IMR-90 (cell line): ENCODE data around the gene FOXK1. TPM values are rescaled to one million over a fixed set of nuclear protein-coding genes. Genes with fewer than 3 reads are reported as not detected.

Experiments used
- ATAC-seq: fragments of 200-7000 bp; cut with Tn5 transposase; 2 replicates; pipeline ENCODE4 v1.9.1; 2020; ENCODE audit warnings: low read depth, mild to moderate bottlenecking, moderate library complexity
- BruUV-seq: library from RNA; stranded (reverse); fragments of 400-500 nt; replicated peaks from 2 replicates; lab custom pipeline; 2021; lab: Mats Ljungman, UMichigan
- CTCF ChIA-PET: fragments of 300-600 bp; formaldehyde crosslinking; extraction: SDS; loops from one replicate; lab custom pipeline; 2021; ENCODE audit warnings: antibody characterized with exemption; lab: Yijun Ruan, JAX
- POLR2A ChIA-PET: fragments of 300-600 bp; sonication (Branson Sonifier 250); formaldehyde crosslinking; loops from one replicate; lab custom pipeline; 2022; ENCODE audit warnings: antibody characterized with exemption; ENCODE audit not compliant: unreplicated experiment; lab: Charles Lee
- DNase-seq: peaks from one replicate; pipeline ENCODE4 v3.0.0; 2013
- H2AFZ ChIP-seq: replicated peaks from 2 replicates; pipeline ENCODE3; 2013; ENCODE audit warnings: low read length, mild to moderate bottlenecking; ENCODE audit not compliant: poor library complexity
- H2AK5ac ChIP-seq: 2 replicates; pipeline ENCODE4 v1.6.1; 2013; ENCODE audit warnings: low read depth, low read length, inconsistent platforms
- H2AK9ac ChIP-seq: replicated peaks from 2 replicates; pipeline ENCODE3; 2013; ENCODE audit warnings: mild to moderate bottlenecking, low read depth, low read length, moderate library complexity; ENCODE audit not compliant: poor library complexity
- H2BK120ac ChIP-seq: 2 replicates; pipeline ENCODE4 v1.6.1; 2013; ENCODE audit warnings: low read depth, low read length, inconsistent platforms
- H2BK15ac ChIP-seq: 3 replicates; pipeline ENCODE4 v1.6.1; 2013; ENCODE audit warnings: low read depth, low read length, inconsistent platforms
- H2BK20ac ChIP-seq: 2 replicates; pipeline ENCODE4 v1.6.1; 2013; ENCODE audit warnings: low read depth, mild to moderate bottlenecking, inconsistent platforms, low read length, moderate library complexity
- H2BK5ac ChIP-seq: 2 replicates; pipeline ENCODE4 v1.6.1; 2013; ENCODE audit warnings: mild to moderate bottlenecking, low read depth, low read length, inconsistent platforms; ENCODE audit not compliant: poor library complexity, severe bottlenecking
- H3K14ac ChIP-seq: replicated peaks from 2 replicates; pipeline ENCODE4 v1.6.1; 2013; ENCODE audit warnings: low read depth, low read length, inconsistent platforms
- H3K18ac ChIP-seq: 2 replicates; pipeline ENCODE4 v1.6.1; 2013; ENCODE audit warnings: low read depth, low read length, control low read depth
- H3K23ac ChIP-seq: 2 replicates; pipeline ENCODE4 v1.6.1; 2013; ENCODE audit warnings: low read depth, low read length, inconsistent platforms
- H3K27ac ChIP-seq: 2 replicates; pipeline ENCODE4 v1.5.1; 2013; ENCODE audit warnings: mild to moderate bottlenecking, control low read depth, low read length; ENCODE audit not compliant: insufficient read depth
- H3K27me3 ChIP-seq: 2 replicates; pipeline ENCODE4 v1.6.1; 2013; ENCODE audit warnings: low read length; ENCODE audit not compliant: control insufficient read depth, insufficient read depth
- H3K36me3 ChIP-seq: 2 replicates; pipeline ENCODE4 v1.6.1; 2013; ENCODE audit warnings: low read length, mixed read lengths; ENCODE audit not compliant: control insufficient read depth, insufficient read depth
- H3K4ac ChIP-seq: 2 replicates; pipeline ENCODE4 v1.6.1; 2013; ENCODE audit warnings: low read depth, low read length, inconsistent platforms
- H3K4me1 ChIP-seq: 2 replicates; pipeline ENCODE4 v1.6.1; 2013; ENCODE audit warnings: low read length, mixed read lengths; ENCODE audit not compliant: control insufficient read depth, insufficient read depth
- H3K4me2 ChIP-seq: 2 replicates; pipeline ENCODE4 v1.6.1; 2013; ENCODE audit warnings: low read depth, mild to moderate bottlenecking, control low read depth, low read length, moderate library complexity
- H3K4me3 ChIP-seq: 2 replicates; pipeline ENCODE4 v1.5.1; 2013; ENCODE audit warnings: low read depth, mild to moderate bottlenecking, control low read depth, low read length, moderate library complexity; ENCODE audit not compliant: insufficient read depth
- H3K56ac ChIP-seq: 2 replicates; pipeline ENCODE4 v1.6.1; 2013; ENCODE audit warnings: low read length, inconsistent platforms; ENCODE audit not compliant: insufficient read depth; ENCODE audit errors: extremely low read depth
- H3K79me1 ChIP-seq, 2 experiments: 2 replicates each; pipeline ENCODE4 v1.6.1; 2013; ENCODE audit warnings: low read length in 2 of 2, inconsistent platforms in 1 of 2, low read depth in 1 of 2
- H3K9ac ChIP-seq: 2 replicates; pipeline ENCODE4 v1.6.1; 2013; ENCODE audit warnings: low read depth, low read length, control low read depth
- H3K9me1 ChIP-seq: 2 replicates; pipeline ENCODE4 v1.6.1; 2013; ENCODE audit warnings: low read length, inconsistent platforms; ENCODE audit not compliant: insufficient read depth
- H3K9me3 ChIP-seq: 2 replicates; pipeline ENCODE4 v1.6.1; 2013; ENCODE audit warnings: low read length; ENCODE audit not compliant: control insufficient read depth, insufficient read depth
- H4K20me1 ChIP-seq: 2 replicates; pipeline ENCODE4 v1.6.1; 2013; ENCODE audit warnings: low read length, inconsistent platforms; ENCODE audit not compliant: insufficient read depth
- H4K5ac ChIP-seq: 2 replicates; pipeline ENCODE4 v1.6.1; 2013; ENCODE audit warnings: mild to moderate bottlenecking, low read depth, low read length, control low read depth
- H4K8ac ChIP-seq, 2 experiments: 2 replicates each; pipeline ENCODE4 v1.6.1; 2013; ENCODE audit warnings: low read depth in 2 of 2, low read length in 2 of 2, control low read depth in 1 of 2, inconsistent platforms in 1 of 2
- H4K91ac ChIP-seq: 2 replicates; pipeline ENCODE4 v1.6.1; 2013; ENCODE audit warnings: low read depth, low read length, inconsistent platforms; ENCODE audit not compliant: insufficient read depth
- CEBPB ChIP-seq: IDR thresholded peaks from 2 replicates; pipeline ENCODE4 v1.6.1; 2012; ENCODE audit warnings: low read depth, low read length, improper control_type of control experiment
- CHD1 ChIP-seq: IDR thresholded peaks from 2 replicates; pipeline ENCODE4 v1.6.1; 2012; ENCODE audit warnings: low read depth, low read length, improper control_type of control experiment
- CTCF ChIP-seq: conservative IDR thresholded peaks from 2 replicates; pipeline ENCODE4 v1.5.1; 2012; ENCODE audit warnings: mild to moderate bottlenecking, low read depth, low read length, improper control_type of control experiment
- ELK1 ChIP-seq: fragments of 150-350 bp; IDR thresholded peaks from 2 replicates; pipeline ENCODE4 v1.6.1; 2016; ENCODE audit warnings: low read depth, mild to moderate bottlenecking, low read length, moderate library complexity, borderline replicate concordance
- FOS ChIP-seq: fragments of 150-350 bp; IDR thresholded peaks from 2 replicates; pipeline ENCODE4 v1.6.1; 2016; ENCODE audit warnings: low read depth, low read length
- MAFK ChIP-seq: IDR thresholded peaks from 2 replicates; pipeline ENCODE4 v1.6.1; 2012; ENCODE audit warnings: low read depth, low read length, improper control_type of control experiment
- MAZ ChIP-seq: IDR thresholded peaks from 2 replicates; pipeline ENCODE4 v1.6.1; 2012; ENCODE audit warnings: low read depth, mild to moderate bottlenecking, low read length, improper control_type of control experiment, moderate library complexity, borderline replicate concordance
- MXI1 ChIP-seq: IDR thresholded peaks from 2 replicates; pipeline ENCODE4 v1.6.1; 2012; ENCODE audit warnings: low read depth, mild to moderate bottlenecking, low read length, moderate library complexity, borderline replicate concordance
- NFE2L2 ChIP-seq: fragments of 150-350 bp; IDR thresholded peaks from 2 replicates; pipeline ENCODE4 v1.6.1; 2016; ENCODE audit warnings: low read depth, mild to moderate bottlenecking, low read length
- POLR2A ChIP-seq: IDR thresholded peaks from 2 replicates; pipeline ENCODE4 v1.6.1; 2012; ENCODE audit warnings: mild to moderate bottlenecking, low read depth, low read length
- RAD21 ChIP-seq: IDR thresholded peaks from 2 replicates; pipeline ENCODE4 v1.6.1; 2012; ENCODE audit warnings: low read length, improper control_type of control experiment
- RCOR1 ChIP-seq: IDR thresholded peaks from 2 replicates; pipeline ENCODE4 v1.6.1; 2012; ENCODE audit warnings: mild to moderate bottlenecking, low read length, improper control_type of control experiment; ENCODE audit not compliant: insufficient replicate concordance
- RFX5 ChIP-seq: IDR thresholded peaks from 2 replicates; pipeline ENCODE4 v1.8.0; 2012; ENCODE audit warnings: low read depth, mild to moderate bottlenecking, low read length, moderate library complexity
- SMC3 ChIP-seq: fragments of 150-350 bp; IDR thresholded peaks from 2 replicates; pipeline ENCODE4 v1.6.1; 2016; ENCODE audit warnings: low read depth, mild to moderate bottlenecking, antibody characterized with exemption, low read length, moderate library complexity
- USF2 ChIP-seq: fragments of 150-350 bp; IDR thresholded peaks from 2 replicates; pipeline ENCODE4 v1.6.1; 2017; ENCODE audit warnings: mild to moderate bottlenecking, antibody characterized with exemption, low read length, low read depth
- WGBS, 2 experiments: methylation state at CpG; one replicate each; pipeline versions ENCODE4 v1.1.5 to v1.1.7; 2013; ENCODE audit warnings: missing lambda C conversion rate in 2 of 2; ENCODE audit not compliant: insufficient read length in 1 of 2; ENCODE audit errors: extremely low coverage in 2 of 2; 5-methylcytosine and 5-hydroxymethylcytosine counted together
- dilution Hi-C: fragments of 300-500 bp; cut with HindIII; formaldehyde crosslinking; loops from one replicate; pipeline ENCODE4 v1.14.3; 2018; ENCODE audit warnings: low sequenced_read_pairs; ENCODE audit not compliant: unreplicated experiment
- in situ Hi-C: fragments of 300-500 bp; cut with MboI; formaldehyde crosslinking; loops from 3 replicates; pipeline ENCODE4 v1.14.3; 2019; ENCODE audit warnings: low sequenced_read_pairs, inconsistent platforms, mixed read lengths
- intact Hi-C: fragments of 100-400 bp; cut with micrococcal nuclease; formaldehyde crosslinking; loops from 2 replicates; pipeline ENCODE4 v1.10.0; 2022
- polyA plus RNA-seq, 3 experiments: library from polyadenylated mRNA; depleted of rRNA; stranded (reverse); fragments of >200 nt; gene quantifications; 2 replicates each; pipeline ENCODE4 v1.2.3, GENCODE V29; 2012; ENCODE audit warnings: low replicate concordance in 1 of 3
- total RNA-seq: library from RNA; depleted of rRNA; stranded (reverse); fragments of >200 nt; gene quantifications from 2 replicates; pipeline ENCODE4 v1.2.3, GENCODE V29; 2012

Gene FOXK1
- total and polyA plus RNA-seq, 2 of the 4 experiments (the other 2 are of a cell fraction), result 4.3 to 8.8 TPM

GRCh38 chr7:4766666-4767519 lies 84.8 kb downstream of the FOXK1 start:
- Histone ChIP-seq H3K23ac (no peak overlapping the region), H3K9ac (no peak overlapping the region), H3K4me1 (no peaks in the 10 kb centered on the region), H3K4me3 (no peak overlapping the region), H3K9me1 (no peaks in the 10 kb centered on the region), H2BK20ac (no peak overlapping the region), H3K36me3 (peaks cover 57% of the 10 kb centered on the region), H2AFZ (no peak overlapping the region), H4K5ac (no peak overlapping the region), H4K20me1 (peaks cover 15% of the 10 kb centered on the region), H2BK5ac (no peak overlapping the region), H2AK9ac (no peak overlapping the region), H3K18ac (no peak overlapping the region), H2BK120ac (no peak overlapping the region), H3K14ac (no peak overlapping the region), H3K4me2 (no peak overlapping the region), H3K56ac (no peak overlapping the region), H3K4ac (no peak overlapping the region), H2AK5ac (no peak overlapping the region), H4K8ac (no peak overlapping the region), H3K27me3 (no peaks in the 10 kb centered on the region), H4K91ac (no peak overlapping the region), H2BK15ac (no peak overlapping the region), H3K27ac (no peak overlapping the region), H3K79me1 (peaks cover 10 to 40% of the 10 kb centered on the region in 2 experiments; a peak in 3 of 4 replicates), H3K9me3 (no peaks in the 10 kb centered on the region)
- ChIA-PET POLR2A (no interaction called here), CTCF (no interaction called here)
- no TSS peak for BruUV-seq
- DNase-seq (no peak), ATAC-seq (no peak)
- intact Hi-C loops, result no loop called here
- 95% methylated on average over 23 of the region's 37 CpGs; no CpG with 5 or more reads in 1 of the 2 experiments for WGBS, 2 experiments
- dilution Hi-C loops, result no loop called here
- in situ Hi-C loops, result loop anchor here (25.0 kb wide), 1 partner anchor 1905 kb away; no protein-coding TSS in a partner anchor
- no peak for TF ChIP-seq USF2
- no peak for TF ChIP-seq MAFK
- no peak for TF ChIP-seq RAD21
- no peak for TF ChIP-seq CEBPB
- TF ChIP-seq MXI1, result no peak
- no peak for TF ChIP-seq NFE2L2
- no peak for TF ChIP-seq CHD1
- no peak for TF ChIP-seq POLR2A
- no peak for TF ChIP-seq FOS
- no peak for TF ChIP-seq SMC3
- TF ChIP-seq MAZ, result no peak
- no peak for TF ChIP-seq CTCF
- no peak for TF ChIP-seq RFX5
- no peak for TF ChIP-seq ELK1
- no peak for TF ChIP-seq RCOR1
